HG02973 (cell line): ENCODE data around the gene PRDM15.

Experiments
- ATAC-seq: cut with Tn5 transposase; IDR thresholded peaks from one replicate; pipeline ENCODE4 v1.9.1; 2021; ENCODE audit warnings: moderate library complexity; ENCODE audit not compliant: unreplicated experiment

PRDM15 gene

GRCh38 chr21:41828884-41829360 is 50.2 kb downstream of the PRDM15 start:
- no peak for ATAC-seq

DNA sequence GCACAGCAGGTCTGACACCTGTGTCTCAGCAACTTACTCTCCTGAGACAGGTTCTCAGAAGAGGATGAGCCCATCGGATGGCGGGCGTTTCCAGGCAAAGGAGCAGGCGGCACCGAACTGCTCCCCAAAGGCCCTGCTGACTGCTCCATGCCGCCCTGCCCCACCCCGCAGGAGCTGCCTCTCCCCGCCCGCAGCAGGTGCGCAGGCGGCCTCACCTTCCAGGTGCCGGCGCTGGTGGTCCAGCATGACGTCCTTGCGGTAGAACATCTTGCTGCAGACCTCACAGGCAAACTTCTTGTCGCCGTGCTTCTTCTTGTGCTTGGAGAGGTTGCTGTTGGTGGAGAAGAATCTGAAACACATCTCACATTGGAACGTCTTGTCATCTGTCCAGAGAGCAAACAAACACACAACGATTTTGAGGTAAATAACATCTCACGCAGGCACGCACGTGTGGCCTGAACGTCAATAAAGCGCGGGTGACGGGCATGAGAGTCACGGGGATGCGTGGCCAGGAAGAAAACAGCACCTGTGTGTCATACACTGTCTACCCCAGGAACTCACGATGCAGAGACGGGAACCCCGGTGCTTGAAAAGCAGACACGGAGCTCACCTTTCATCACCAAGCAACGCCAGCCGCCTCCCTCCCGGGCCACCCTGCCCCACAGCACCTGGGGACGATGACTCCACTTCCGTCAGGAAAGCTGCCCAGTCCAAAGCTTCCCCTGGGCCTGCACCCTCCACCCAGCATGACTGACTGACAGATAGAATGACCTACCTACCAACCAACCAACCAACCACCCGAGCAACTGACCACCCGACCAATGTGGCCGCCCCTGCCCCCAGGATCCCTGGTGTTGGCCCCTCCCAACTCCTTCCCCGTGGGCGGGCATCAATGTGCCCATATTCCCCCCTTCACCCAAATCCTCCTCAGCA is 50.9 kb downstream of the PRDM15 start:
- no peak for ATAC-seq

DNA sequence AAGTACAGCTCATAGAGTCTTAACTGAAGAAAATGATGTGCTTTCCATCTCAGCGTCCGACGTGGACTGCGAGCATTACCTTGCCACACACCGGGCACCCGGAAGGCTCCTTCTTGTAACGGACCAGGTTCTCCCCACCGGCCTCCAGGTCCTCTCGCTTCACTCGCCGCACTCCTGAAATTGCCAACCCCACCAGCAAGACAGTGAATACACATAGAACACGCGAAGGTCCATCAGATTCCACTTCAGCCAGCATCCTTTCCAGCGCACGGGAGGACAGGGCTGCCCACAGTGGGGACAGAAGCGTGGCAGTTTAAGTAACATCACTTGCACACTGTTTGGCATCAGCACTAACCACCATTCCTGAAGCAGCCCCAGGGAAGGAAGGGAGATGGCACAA is 53.3 kb downstream of the PRDM15 start:
- ATAC-seq, result no peak

GRCh38 chr21:41825216-41825615 is 53.9 kb downstream of the PRDM15 start:
- ATAC-seq, result no peak

DNA sequence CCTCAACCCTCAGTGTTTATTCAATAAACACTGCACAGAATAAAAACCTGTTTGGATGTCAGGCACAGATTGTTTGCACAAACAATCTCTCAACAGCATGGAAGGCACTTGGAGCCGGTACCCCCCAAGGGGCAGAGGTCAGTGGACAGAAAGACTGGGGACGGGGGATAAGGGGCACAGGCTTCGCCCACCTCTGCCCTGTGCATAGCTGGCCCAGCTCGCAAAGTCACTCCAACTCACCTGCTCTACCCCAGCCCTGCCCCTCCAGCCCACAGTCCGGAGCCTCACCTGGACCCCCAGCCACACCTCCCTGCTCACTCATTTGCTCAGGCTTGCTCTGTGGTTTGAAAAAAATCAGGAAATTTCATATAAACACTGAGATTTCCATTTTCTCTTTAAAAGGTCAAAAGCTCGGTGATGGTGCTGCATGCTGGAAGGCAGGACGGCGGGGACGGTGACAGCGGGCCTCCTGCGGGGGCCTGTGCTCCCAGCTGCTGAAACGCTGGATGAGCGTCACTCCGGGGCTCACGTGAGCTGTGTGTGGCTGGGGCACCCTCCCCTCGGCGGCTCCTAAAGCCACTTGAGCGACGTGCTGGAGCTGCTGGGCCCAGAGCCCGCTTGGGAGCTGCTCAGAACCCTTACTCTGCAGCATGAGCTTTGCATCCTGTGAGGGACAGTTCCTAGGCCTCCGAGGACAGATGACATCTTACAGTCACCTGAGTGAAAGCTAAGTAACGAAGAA is 54.5 kb downstream of the PRDM15 start:
- ATAC-seq, result no peak

GRCh38 chr21:41823906-41824305 is 55.2 kb downstream of the PRDM15 start:
- ATAC-seq, result no peak

GRCh38 chr21:41823166-41823565 is 56.0 kb downstream of the PRDM15 start:
- ATAC-seq, result no peak

DNA sequence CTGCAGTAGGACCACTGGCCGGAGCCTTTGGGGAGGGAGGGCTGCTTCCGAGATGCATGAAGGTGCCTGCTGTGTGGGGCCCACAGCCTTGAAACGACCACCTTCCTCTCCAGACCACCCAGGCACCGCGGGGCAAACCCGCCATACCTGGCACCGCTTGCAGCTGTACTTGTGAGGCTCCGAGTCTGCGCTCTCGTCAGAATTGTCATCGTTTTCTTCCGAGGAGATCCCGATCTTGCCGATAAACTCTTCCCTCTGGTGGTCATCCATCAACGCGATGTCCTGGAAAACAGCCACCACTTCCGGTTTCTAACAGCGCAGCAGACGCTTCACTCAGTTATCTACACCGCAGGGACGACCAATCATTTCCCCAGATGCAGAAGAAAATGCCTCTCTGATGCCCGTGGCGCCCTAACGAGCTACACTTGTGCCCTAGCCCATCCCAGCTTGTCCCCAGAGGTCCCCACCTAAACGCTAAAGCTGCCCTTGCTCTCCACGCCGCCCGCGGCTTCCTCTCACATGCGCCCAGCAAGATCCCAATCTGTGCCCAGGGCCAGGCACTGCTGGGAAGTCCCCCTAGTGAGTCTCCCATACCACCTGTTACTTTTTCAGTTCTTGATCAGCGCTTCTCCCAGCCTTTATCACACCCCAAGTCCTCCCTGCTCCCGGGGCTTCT is 57.2 kb downstream of the PRDM15 start:
- ATAC-seq, result no peak

GRCh38 chr21:41821081-41821755 is 57.9 kb downstream of the PRDM15 start:
- no peak for ATAC-seq

- no peak for ATAC-seq
These were observed 58.6 kb downstream of the PRDM15 start for GRCh38 chr21:41820384-41821080.

DNA sequence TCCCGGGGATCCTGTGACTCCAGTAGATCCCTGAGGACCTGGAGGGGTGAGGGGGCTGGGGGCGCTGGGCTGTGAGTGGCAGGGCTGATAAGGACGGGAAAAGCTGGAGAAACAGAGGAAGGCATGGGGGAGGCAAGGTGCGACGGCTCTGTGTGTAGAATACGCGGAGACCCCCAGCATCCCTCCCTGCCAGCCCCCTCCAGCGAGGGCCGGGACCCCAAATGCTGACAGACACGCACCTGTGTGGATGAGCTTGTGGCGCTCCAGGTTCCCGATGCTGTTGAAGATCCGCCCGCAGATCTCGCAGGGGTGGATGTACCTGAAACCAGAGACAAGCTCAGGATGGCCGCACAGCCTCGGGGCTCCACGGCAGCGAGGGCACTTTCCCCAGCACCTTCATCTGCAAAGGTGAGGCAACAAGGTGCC is 59.3 kb downstream of the PRDM15 start:
- ATAC-seq, result no peak

- ATAC-seq, result no peak
These were observed 59.8 kb downstream of the PRDM15 start for GRCh38 chr21:41819236-41819855.

GRCh38 chr21:41817877-41818855 is 61.0 kb downstream of the PRDM15 start:
- ATAC-seq, result no peak

DNA sequence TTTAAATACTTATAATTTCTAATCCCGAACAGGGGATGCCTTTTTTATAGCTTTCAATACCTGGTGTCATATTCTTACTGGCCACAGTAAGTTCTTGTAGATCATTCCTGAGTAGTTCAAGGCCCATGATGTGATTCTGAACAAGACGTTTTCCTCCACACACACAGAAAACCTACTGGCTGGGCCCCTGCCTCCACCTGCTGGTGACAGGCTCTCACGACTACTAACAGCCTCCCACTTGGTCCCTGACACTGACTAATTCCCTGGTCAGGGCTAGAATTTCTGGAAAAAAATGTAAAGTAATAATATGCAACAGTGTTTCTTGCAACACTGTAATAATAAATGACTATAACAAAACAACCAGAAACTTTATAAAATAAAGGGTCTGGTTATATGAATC is 61.9 kb downstream of the PRDM15 start:
- ATAC-seq, result no peak

- ATAC-seq, result no peak
These were observed 62.5 kb downstream of the PRDM15 start for GRCh38 chr21:41816583-41817165.

DNA sequence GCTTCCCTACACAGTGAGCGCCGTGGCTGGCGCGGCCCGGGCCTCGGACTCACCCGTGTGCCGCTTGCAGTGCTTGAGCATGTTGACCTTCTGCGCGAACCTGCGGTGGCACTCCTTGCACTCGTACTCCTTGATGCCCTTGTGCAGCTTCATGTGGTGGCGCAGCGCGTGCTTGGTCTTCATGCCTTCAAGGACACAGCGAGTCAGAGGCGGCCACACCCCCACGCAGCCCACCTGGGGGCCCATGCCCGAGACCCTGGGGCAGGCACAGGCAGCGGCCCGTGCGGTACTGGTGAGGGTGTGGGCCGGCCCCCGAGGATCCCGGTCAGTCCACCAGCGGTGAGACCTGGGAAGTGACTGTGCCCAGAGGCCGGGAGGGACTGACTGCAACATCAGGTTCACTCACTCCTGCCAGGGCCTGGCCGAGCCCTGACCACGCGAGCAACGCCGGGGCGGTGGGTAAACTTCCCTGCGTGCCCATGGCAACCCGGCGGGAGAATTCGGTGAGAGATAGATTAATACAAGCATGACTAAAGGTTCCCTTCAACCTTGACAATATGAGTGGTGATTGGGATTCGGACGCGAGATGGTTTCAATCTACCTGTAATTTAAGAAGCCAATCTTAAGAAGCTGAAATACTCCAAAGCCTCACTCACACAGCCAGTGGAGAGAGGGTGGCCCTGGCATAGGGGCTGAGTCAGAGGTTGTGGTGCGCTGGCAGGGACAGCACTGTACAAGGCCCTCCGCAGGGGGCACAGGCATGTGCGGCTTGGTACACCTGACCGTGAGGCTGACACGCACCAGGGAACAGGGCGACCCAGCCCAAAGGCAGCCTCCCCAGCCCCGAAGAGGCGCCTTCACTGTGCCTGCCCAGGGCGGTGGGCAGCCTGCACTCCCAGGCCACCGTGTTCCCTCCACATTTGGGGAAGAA is 63.2 kb downstream of the PRDM15 start:
- no peak for ATAC-seq

GRCh38 chr21:41813226-41813625 is 65.9 kb downstream of the PRDM15 start:
- no peak for ATAC-seq
